DOHH2 (cell line): ENCODE results near the gene NT5DC3.

Experiments used
- EZH2phosphoT487 ChIP-seq: fragments of 200-600 bp; sonication (generic); IDR thresholded peaks from 2 replicates; pipeline ENCODE4 v1.6.1; 2017; ENCODE audit warnings: borderline replicate concordance, mild to moderate bottlenecking, antibody characterized with exemption, low read length, moderate library complexity, mixed read lengths
- TF ChIP-seq, protein P1 (sequence below): fragments of 200-600 bp; sonication (generic); IDR thresholded peaks from one replicate; pipeline ENCODE4 v1.5.1; 2014; ENCODE audit warnings: antibody characterized with exemption, mild to moderate bottlenecking, low read depth, low read length; ENCODE audit not compliant: poor library complexity, severe bottlenecking

DNA sequence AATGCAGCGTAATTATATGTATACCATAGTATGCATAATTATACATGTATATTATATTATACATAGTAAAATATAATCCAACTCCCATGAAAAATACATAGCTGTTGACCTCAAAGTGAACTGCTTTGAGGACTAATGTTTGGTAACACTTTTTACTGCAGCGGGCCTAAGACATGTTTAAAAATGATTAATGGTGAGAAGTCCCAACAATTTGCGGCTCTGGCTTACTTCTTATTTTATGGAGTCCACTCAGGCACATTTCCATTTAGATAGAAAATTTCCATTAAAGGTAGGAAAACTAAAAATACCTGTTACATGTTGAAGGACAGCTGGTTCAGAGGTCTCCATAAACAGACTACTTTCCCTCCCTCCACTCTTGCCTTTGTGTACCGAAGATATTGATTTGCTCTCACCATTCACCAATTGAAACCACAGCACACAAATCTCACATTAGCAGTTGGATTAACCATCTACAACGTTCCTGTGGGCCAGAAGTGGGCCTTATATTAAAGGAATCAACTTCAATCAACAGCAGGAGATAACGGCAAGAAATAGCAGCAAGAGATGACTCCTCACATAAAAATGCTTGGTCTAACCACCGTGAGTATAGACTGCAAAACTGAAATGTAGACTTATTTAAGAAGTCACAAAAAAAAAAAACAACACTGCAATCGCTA, 14.1 kb upstream of the NT5DC3 start:
- TF ChIP-seq, protein P1, sequence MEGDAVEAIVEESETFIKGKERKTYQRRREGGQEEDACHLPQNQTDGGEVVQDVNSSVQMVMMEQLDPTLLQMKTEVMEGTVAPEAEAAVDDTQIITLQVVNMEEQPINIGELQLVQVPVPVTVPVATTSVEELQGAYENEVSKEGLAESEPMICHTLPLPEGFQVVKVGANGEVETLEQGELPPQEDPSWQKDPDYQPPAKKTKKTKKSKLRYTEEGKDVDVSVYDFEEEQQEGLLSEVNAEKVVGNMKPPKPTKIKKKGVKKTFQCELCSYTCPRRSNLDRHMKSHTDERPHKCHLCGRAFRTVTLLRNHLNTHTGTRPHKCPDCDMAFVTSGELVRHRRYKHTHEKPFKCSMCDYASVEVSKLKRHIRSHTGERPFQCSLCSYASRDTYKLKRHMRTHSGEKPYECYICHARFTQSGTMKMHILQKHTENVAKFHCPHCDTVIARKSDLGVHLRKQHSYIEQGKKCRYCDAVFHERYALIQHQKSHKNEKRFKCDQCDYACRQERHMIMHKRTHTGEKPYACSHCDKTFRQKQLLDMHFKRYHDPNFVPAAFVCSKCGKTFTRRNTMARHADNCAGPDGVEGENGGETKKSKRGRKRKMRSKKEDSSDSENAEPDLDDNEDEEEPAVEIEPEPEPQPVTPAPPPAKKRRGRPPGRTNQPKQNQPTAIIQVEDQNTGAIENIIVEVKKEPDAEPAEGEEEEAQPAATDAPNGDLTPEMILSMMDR, result no peak
- no peak for TF ChIP-seq EZH2phosphoT487
